HG02798 (cell line): Measurements from ENCODE around the gene MAP4K3.
"Not testable (repeated sequence)": the region's sequence is repeated elsewhere in the genome, so short reads cannot be mapped to it uniquely, and the experiment has no call there.

Source experiments
- ATAC-seq: cut with Tn5 transposase; IDR thresholded peaks from one replicate; pipeline ENCODE4 v1.9.1; 2021; ENCODE audit warnings: mild to moderate bottlenecking; ENCODE audit not compliant: unreplicated experiment, poor library complexity

MAP4K3 gene

DNA sequence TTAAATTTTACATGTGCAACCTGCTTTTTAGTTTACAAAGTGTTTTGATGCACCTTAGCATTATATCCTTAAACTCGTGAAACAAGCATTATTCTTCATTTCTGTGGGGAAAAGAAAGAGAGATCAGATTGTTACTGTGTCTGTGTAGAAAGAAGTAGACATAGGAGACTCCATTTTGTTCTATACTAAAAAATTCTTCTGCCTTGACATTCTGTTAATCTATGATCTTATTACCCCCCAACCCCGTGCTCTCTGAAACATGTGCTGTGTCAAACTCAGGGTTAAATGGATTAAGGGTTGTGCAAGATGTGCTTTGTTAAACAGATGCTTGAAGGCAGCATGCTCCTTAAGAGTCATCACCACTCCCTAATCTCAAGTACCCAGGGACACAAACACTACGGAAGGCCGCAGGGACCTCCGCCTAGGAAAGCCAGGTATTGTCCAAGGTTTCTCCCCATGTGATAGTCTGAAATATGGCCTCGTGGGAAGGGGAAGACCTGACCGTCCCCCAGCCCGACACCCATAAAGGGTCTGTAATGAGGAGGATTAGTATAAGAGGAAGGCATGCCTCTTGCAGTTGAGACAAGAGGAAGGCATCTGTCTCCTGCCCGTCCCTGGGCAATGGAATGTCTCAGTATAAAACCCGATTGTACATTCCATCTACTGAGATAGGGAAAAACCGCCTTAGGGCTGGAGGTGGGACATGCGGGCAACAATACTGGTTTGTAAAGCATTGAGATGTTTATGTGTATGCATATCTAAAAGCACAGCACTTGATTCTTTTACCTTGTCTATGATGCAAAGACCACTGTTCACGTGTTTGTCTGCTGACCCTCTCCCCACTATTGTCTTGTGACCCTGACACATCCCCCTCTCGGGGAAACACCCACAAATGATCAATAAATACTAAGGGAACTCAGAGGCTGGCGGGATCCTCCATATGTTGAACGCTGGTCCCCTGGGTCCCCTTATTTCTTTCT lies 115.7 kb downstream of the MAP4K3 start:
- not testable (repeated sequence) for ATAC-seq

DNA sequence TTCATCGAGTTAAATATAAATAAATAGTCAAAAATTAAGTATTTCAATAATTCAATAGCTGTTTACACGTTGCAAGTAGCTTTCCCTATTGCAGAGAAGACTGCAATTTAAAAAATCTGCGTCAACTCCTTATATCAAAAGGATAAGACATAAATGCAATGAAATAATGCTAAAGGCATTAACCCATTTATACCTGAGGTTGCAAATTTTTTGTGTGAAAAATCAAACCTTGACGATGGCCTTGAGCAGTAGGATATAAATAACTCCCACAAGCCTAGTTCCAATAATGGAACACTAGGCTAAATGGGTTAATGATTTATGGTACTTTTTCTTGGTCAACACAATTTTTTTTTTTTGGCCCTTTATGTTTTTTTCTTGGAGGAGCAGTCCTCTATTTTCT lies 116.9 kb downstream of the MAP4K3 start:
- no peak for ATAC-seq

- no peak for ATAC-seq
These were observed 123.5 kb downstream of the MAP4K3 start for GRCh38 chr2:39313575-39313974.

GRCh38 chr2:39311469-39311868 lies 125.6 kb downstream of the MAP4K3 start:
- no peak for ATAC-seq

DNA sequence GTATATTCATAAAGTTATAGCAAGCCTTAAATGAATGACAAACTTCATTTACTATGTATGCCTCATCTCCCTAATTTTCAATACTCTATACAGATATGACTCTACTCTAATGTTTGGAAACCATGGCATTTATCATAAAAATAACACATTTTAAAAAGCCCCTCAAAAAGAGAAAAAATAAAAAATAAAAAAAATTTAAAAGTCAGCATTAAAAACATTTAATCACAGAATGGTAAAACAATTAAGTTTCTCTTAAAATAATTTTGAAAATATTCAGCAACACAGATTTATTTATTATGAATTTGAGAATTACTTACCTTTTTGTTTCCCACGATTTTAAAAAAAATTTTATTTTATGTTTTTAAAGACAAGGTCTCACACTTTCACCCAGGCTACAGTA lies 128.3 kb downstream of the MAP4K3 start:
- no peak for ATAC-seq

GRCh38 chr2:39306626-39307025 lies 130.5 kb downstream of the MAP4K3 start:
- no peak for ATAC-seq

DNA sequence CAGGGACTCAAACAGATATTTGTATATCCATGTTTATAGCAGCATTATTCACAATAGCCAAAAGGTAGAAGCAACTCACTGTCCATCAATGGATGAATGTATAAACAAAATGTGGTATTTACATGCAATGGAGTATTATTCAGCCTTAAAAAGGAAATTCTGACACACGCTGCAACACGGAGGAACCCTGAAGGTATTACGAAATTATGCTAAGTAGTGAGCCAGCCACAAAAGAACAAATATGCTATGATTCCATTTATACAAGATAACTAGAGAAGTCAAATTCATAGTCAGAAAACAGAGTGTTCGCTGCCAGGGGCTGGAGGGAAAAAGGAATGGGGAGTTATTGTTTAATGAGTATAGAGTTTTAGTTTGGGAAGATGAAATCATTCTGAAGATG lies 132.4 kb downstream of the MAP4K3 start:
- ATAC-seq = no peak

DNA sequence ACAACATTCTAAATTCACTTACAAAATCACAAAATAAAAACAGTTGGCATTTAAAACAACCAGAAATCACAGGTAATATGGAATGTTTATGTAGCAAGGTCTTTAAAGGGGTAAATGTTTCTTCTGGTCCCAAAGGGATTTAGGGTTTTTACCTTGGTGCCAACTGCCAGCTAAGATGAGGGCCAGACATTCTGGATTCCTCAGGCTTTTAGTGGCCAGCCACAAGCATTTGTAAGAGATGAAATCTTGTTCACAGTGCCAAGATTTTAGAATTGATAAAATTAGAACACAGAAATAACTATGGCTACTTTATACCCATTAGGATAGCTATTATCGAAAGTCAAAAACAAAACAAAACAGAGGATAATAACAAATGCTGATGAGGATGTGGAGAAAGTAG lies 132.9 kb downstream of the MAP4K3 start:
- ATAC-seq = no peak

DNA sequence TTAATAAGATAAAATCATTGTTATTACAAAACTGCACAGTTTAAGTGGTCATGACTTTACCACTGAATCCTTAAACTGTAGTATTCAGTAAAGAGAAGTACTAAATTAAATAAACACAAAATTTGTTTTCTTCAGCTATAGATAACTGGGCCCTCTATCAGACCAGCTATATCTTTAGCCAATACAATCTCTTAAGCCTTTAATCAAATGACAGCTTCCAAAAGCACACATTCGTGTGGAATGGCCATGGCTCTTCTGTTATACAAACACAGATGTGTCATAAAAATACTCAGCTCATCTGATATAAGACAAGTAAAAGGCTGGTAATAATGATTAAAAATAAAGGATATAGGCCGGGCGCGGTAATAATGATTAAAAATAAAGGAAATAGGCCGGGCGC lies 135.7 kb downstream of the MAP4K3 start:
- no peak for ATAC-seq

- ATAC-seq = no peak
These were observed 136.8 kb downstream of the MAP4K3 start for GRCh38 chr2:39300044-39300978.

DNA sequence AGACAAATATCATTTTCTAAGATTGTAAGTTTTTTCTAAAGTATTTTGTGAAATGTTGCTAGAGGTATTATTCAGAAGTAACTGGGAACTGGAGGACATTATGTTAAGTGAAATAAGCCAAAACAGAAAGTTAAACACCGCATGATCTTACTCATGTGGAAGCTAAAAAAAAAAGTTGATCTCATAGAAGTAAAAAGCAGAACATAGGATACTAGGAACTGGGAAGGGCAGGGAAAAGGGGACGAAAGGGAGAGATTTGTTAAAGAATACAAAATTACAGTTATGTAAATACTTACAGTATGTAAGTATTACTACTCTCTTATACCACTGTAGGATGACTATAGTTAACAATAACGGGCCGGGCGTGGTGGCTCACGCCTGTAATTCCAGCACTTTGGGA lies 146.7 kb downstream of the MAP4K3 start:
- ATAC-seq = no peak

DNA sequence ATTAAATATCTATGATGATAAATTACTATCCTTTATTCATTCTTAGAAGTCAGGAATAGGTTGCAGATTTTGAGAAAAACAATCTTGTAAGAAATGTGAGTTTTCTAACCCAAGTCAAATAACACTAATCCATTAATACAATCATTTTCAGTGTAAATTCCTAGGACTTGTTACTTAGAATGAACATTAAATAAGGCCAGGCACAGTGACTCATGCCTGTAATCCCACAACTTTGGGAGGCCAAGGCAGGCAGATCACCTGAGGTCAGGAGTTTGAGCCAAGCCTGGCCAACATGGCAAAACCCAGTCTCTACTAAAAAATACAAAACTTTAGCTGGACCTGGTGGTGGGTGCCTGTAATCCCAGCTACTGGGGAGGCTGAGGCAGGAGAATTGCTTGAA lies 147.5 kb downstream of the MAP4K3 start:
- ATAC-seq = no peak

DNA sequence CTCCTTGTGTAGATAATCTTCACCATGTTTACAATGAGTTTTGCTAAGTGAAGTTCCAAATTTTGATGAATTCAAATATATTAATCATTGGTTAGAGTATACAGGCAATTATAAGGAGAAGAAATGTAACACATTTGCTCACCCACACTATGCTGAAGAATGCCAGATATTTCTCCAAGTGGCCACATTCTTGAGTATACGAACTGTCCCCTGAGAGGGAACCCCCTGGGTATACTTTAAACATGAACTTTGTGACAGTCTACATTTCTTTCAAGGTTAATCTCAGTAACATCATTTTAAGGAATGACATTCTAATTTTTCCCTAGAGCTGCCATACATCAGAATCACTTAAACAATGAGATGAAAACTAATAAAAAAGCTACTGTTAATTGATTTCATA lies 153.5 kb downstream of the MAP4K3 start:
- no peak for ATAC-seq

GRCh38 chr2:39281391-39281790 lies 155.7 kb downstream of the MAP4K3 start:
- no peak for ATAC-seq

- ATAC-seq = no peak
These were observed 162.1 kb downstream of the MAP4K3 start for GRCh38 chr2:39275016-39275415.

DNA sequence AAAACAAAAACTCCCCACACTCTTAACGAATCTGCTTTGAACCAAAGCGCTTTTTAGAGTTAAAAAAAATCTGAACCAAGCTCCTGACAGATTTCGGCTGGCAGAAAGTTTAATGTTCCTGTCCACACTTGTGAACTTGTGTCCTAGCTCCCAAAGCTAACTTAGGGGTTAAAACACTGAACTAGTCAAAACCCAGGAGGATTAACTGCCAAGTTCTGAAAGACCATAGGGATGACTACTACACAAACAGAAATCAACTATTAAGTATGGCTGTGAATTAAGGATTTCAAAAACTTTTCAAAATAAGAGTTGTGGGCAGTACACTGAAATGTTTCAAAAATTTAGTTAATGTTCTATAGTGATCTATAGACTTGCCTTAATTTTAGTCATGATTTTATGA lies 167.1 kb downstream of the MAP4K3 start:
- ATAC-seq = no peak

DNA sequence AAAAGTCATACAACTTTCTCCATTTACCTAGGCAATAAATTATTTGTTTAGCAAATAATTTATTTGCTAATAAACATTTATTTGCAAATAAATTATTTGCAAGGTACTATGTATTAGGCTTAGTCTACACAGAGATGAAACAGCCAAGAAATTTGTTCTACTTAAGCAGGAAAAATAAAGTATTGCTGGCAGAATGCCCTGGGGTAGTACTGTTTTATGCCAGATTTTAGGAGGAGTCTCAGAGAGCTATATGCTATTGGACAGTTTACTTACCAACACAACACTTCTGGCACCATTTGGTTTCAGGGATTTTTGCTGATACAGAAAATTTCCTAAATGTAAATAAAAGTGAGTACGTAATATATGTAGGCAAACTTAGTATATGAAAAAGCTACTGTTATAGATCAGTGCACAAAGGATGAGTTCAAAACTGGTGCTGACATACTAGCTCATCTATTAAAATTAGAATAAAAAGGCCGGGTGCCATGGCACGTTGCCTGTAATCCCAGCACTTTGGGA lies 170.1 kb downstream of the MAP4K3 start:
- ATAC-seq = no peak

DNA sequence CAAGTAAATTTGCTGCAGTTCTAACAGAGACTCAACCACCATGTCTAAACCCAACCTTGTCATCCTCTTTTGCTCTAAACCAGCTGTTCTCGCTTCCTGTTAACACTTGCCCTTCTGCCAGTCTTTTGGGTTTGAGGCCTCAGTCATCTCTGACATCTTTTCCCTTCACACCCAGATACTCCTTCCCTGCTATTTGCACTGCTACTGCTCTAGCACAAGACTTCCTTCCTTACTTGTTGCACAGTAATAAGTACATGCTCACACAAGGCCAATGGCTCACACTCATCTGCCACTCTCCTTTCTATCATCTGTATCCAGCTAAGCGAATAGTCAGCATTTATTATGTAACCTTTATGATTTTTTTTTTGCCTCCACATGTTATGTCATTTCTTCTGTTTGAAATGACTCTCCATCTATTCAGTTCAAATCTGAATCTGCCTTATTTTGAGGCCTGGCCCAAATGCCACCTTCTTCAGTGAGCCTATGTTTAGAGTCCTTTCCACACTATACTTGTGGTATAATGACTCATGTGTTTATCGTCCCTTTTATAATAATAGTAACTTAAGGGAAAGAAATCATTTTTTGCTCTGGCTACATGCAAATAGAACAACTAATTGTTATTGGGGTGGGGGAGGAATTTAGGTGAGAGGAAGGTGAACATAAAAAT lies 170.8 kb downstream of the MAP4K3 start:
- ATAC-seq = peak; percentile 79

GRCh38 chr2:39265315-39265714 lies 171.8 kb downstream of the MAP4K3 start:
- no peak for ATAC-seq

DNA sequence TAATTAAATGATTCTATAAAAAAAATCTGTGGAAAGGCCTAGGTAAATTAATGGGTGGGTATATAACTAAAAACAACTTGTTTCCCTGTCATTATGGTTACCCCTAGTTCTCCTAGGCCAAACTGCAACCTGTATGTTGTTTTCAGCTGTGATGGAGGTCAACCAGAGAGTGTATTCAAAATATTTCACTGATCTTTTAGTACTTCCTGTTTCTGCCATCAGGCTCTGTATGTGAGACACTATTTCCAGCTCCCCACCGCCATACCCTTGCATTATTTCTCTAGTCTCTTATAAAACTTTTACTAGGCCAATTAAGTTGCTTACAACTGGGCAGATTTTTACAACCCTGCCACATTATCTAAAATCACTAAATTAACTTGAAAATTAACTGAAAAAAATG lies 172.4 kb downstream of the MAP4K3 start:
- ATAC-seq = peak; percentile 79
